GM12878 (cell line): ENCODE data around the gene ZIK1.

ENCODE experiments used
- POLR2A ChIP-seq: IDR thresholded peaks from 2 replicates; pipeline ENCODE4 v1.6.1; 2011; ENCODE audit warnings: low read depth, mild to moderate bottlenecking, low read length
- SPI1 ChIP-seq: IDR thresholded peaks from 2 replicates; pipeline ENCODE4 v1.6.1; 2011; ENCODE audit warnings: low read depth, mild to moderate bottlenecking, low read length, moderate library complexity, borderline replicate concordance; ENCODE audit not compliant: insufficient read depth
- STAT1 ChIP-seq: fragments of 450-650 bp; conservative IDR thresholded peaks from 2 replicates; pipeline ENCODE4 v1.6.1; 2014; ENCODE audit warnings: antibody characterized with exemption, mild to moderate bottlenecking
- ZNF207 ChIP-seq: fragments of 450-650 bp; IDR thresholded peaks from 2 replicates; pipeline ENCODE4 v1.6.1; 2014; ENCODE audit warnings: antibody characterized with exemption, mild to moderate bottlenecking, borderline replicate concordance
- TF ChIP-seq, protein P1 (sequence below), 3 experiments: IDR thresholded peaks in 2 of 3; conservative IDR thresholded peaks in 1 of 3; 2 replicates each; pipeline ENCODE4 v1.5.1; 2011; ENCODE audit warnings: low read depth in 3 of 3, low read length in 3 of 3, mild to moderate bottlenecking in 3 of 3, control low read depth in 2 of 3, moderate library complexity in 2 of 3, inconsistent platforms in 1 of 3, mixed read lengths in 1 of 3; ENCODE audit not compliant: control insufficient read depth in 2 of 3, insufficient read depth in 1 of 3; ENCODE audit errors: extremely low read depth in 1 of 3

DNA sequence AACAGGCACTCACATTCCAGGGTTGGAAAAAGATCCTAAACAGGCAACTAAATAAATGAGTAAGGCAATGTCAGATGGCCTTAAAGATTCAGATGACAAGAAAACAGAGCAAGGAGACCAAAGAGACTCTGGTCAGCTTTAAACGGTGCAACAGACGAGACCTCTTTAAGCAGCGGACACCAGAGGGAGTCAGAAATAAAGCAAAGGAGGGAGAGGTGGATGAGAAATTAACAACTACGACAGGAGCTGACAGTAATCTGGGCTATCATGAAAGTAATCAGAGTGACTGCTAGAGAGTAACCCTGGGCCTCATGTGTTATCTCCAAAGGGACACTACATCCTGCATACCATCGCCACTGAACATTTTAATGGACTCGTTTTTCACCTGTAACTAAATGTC is 25.4 kb upstream of the ZIK1 start:
- TF ChIP-seq, protein P1, sequence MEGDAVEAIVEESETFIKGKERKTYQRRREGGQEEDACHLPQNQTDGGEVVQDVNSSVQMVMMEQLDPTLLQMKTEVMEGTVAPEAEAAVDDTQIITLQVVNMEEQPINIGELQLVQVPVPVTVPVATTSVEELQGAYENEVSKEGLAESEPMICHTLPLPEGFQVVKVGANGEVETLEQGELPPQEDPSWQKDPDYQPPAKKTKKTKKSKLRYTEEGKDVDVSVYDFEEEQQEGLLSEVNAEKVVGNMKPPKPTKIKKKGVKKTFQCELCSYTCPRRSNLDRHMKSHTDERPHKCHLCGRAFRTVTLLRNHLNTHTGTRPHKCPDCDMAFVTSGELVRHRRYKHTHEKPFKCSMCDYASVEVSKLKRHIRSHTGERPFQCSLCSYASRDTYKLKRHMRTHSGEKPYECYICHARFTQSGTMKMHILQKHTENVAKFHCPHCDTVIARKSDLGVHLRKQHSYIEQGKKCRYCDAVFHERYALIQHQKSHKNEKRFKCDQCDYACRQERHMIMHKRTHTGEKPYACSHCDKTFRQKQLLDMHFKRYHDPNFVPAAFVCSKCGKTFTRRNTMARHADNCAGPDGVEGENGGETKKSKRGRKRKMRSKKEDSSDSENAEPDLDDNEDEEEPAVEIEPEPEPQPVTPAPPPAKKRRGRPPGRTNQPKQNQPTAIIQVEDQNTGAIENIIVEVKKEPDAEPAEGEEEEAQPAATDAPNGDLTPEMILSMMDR (IDR thresholded peaks at IDR 0.05 in 2 of 3, conservative IDR thresholded peaks at IDR 0.05 in 1 of 3; ENCODE audit: control insufficient read depth in 2 of 3, extremely low read depth in 1 of 3, insufficient read depth in 1 of 3, low read depth in 3 of 3, low read length in 3 of 3): no peak
- no peak for TF ChIP-seq ZNF207
- TF ChIP-seq POLR2A: no peak
- TF ChIP-seq SPI1: no peak
- TF ChIP-seq STAT1: no peak
